Inflammatory macrophage treated with lipopolysaccharide for 1 hour (primary cell): ENCODE data around the gene PCDH1.
"Not testable (repeated sequence)": the region's sequence is repeated elsewhere in the genome, so short reads cannot be mapped to it uniquely, and the experiment has no call there.

Experiments
- DNase-seq, 2 donors: peaks; one replicate each; pipeline ENCODE4 v3.0.0-alpha.2; 2020 to 2022

The PCDH1 gene

DNA sequence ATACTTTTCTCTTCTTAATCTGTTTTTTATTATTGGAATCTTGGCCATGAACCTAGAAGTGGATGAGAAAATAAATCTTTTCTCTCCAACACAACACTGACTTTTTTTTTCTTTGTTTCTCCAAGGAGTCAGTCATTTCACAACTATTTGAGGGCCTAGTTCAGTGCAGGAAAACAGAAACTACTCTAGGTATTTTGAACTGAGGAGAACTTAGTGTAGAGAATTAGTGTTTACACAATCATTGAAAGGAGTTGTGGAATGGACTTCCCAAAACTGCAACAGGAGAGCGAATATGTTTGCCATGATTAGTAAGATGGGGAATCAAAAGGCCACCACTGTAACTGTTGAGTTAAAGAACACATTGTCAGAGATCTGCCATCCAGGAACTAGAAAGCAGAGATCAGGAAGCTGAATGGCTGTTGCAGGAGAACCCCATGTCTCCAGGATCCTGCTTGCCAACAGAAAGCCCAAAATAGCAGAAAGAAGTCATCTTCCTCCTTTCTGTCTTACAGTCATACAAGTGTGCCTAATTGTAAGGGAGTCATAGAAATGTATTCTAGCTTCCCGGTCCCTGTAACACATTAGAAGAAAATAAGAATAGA, 20.3 kb upstream of the PCDH1 start:
- peak; percentile 36 to 60 for DNase-seq

- no peak for DNase-seq
These were observed 19.2 kb upstream of the PCDH1 start for GRCh38 chr5:141897425-141897824.

- not testable (repeated sequence) for DNase-seq
These were observed 12.2 kb upstream of the PCDH1 start for GRCh38 chr5:141890429-141890828.

DNA sequence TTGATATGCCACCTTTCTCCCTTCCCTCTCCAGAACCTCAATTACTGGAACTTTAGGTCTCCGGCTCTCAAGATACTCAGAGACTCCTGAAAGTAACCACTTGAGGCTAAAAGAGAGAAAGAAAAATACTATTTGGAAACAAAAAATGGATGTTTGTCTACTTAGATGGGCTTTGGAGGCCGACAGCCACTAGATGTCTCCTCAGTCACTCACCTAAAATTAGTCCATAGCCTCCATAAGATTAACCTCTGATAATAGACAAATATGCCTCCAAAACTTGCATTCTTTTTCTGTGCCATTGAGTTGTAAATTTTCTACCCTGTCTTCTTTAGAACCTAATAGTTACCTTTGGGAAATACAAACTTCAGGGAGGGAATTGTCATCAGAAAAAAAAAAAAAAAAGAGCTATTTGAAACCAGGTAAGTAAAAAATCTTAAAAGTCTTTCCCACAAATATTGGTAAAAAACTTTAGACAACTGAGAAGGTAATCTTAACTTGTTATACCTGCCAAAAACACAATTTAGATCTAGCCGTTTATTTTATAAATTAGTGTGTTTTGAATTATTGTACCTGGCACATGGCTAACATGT, 11.2 kb upstream of the PCDH1 start:
- DNase-seq: peak in 1 of 2 donors; percentile 17

GRCh38 chr5:141883892-141884318, 5.7 kb upstream of the PCDH1 start:
- DNase-seq: no peak

DNA sequence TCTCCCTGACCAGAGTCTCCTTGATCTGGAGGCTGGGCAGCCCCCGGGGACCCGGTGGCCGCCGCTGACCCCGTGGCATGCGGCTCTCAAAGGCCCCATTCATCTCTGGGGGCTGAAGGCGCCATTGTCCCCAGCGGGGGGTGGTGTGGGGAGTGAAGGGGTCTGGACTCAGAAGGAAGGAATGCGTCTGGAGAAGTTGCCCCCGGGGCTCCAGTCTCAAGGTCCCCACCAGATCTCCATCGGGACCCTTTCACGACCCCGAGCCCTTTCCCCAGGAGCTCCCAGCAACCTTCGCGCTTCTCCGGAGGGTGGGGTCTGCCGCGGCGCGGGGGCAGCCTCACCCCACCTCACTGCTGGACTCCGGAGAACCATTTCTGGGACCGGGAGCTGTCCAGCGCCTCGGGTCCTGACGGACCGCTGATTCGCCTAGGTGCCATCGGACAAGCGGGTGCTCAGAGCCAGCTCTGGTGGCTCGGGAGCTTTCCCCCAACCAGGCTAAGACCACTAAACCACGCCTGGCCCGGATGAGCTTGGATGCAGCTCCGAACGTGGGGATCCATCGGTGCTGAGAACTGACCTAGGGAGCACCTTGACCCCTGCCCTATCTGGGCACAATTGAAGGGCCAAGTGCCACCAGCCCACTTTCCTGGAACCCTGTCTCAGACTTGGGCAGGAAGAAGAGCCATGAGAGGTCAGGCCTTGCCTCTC, 5.1 kb upstream of the PCDH1 start:
- peak in 1 of 2 donors; percentile 20 for DNase-seq

- no peak for DNase-seq
These were observed 4.5 kb upstream of the PCDH1 start for GRCh38 chr5:141882594-141883183.

GRCh38 chr5:141881886-141882285, 3.7 kb upstream of the PCDH1 start:
- no peak for DNase-seq

GRCh38 chr5:141880961-141881801, 3.0 kb upstream of the PCDH1 start:
- DNase-seq: no peak

DNA sequence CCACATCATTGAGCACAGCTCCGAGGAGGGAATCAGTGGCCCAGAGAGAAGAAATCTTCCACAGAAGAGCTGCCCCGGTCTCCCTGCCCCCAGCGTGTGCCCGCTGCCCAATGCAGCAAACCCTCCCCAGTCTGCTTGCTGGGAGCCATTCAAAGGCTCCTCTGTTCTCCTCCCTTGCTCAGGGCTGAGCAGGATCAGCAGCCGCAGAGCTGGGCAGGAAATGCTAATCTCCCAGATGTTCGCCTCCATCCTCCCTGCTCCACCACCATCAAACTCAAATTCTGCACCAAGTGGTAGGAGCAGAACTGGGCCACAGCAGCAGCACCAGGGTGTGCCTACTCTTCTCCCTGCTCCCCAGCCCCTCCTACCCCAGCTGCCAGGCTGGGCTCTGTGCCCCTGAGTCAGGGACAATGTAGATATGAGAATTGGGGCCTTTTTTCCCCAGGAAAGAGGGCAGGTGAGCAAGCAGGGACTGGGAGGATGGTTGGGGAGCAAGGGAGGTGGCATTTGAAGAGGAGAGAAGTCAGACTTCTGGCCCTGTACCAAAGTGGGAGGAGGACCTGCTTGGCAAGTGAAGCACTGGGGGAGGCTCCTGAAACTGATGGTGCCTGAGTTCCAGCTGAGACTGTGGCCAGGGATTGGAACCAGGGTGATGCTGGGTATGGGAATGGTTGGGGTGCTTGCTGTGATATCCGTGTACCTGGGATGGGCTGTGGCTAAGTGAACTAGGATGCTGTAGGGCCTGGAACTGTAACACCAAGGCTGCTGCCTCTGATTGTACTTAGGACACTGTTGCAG, 1.9 kb upstream of the PCDH1 start:
- DNase-seq: no peak

- no peak for DNase-seq
These were observed 1.2 kb upstream of the PCDH1 start for GRCh38 chr5:141879426-141879759.

DNA sequence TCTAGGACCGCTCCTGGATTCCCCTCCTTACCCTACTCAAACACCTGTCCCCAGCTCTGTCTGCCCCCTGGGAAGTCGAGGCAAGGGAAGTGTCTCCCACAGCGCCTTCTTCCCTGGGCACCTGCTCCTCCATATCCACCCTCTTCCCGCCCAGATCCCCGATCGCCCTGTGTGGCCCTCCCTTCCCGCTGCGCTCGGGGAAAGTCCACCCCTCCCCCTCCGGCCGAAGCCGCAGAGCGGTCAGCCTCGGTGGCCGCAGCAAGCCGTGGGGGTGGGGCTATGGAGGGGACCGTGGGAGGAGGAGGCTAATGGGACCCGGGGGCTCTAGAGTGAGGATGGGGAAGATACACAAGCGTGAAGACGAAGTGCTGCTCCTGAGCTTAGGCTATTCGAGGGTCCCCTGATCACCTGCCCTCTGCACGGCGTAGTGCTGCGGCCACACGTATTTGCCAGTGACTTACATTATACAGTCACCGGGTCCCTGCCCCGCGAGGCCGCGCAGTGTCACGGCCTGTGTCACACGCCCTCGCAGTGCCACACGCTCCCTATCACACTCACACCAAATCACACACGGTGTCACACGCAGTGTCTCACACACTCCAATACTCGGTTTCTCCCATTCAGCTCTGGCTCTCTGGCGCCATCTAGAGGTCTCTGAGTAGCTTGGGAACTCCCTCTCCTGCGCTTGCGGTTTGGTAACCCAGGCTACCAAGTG, 658 bp upstream of the PCDH1 start:
- DNase-seq: peak; percentile 80 to 97

GRCh38 chr5:141877356-141878185, 639 bp downstream of the PCDH1 start:
- DNase-seq: no peak

DNA sequence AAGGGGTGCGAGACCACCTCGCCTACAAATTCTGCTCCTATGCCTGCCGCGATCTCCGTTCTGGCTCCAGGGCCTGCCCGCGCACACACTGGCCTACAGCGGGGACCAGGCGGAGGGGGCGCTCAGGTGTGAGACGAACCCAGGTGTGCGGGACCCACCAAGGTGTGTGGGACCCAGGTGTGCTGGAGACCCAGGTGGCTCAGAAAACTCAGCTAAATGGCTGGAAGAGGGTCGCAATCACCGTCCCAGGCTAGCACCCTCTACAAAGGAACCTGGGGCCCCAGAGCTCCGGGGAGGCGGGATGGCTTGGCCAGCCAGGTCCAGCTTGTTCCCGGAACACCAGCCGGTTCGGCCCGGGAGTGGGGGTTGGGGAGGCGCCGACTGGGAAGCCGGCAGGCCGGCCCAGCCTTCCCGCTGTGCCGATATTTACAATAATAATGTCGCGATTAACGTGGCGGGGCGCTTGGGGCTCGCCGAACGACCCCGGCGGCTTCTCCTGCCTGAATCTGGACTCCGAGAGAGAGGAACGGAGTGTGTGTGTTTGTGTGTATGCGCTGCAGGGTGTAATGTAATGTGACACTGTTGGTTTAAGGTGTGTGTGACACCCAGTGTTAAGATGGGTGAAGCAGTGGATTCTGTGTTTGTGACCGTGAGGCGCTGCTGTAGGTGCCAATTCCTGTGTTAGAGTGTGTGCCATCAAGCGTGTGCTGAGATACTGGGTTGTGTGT, 1.4 kb downstream of the PCDH1 start:
- no peak for DNase-seq

- DNase-seq: no peak
These were observed 2.2 kb downstream of the PCDH1 start for GRCh38 chr5:141875795-141876627.

DNA sequence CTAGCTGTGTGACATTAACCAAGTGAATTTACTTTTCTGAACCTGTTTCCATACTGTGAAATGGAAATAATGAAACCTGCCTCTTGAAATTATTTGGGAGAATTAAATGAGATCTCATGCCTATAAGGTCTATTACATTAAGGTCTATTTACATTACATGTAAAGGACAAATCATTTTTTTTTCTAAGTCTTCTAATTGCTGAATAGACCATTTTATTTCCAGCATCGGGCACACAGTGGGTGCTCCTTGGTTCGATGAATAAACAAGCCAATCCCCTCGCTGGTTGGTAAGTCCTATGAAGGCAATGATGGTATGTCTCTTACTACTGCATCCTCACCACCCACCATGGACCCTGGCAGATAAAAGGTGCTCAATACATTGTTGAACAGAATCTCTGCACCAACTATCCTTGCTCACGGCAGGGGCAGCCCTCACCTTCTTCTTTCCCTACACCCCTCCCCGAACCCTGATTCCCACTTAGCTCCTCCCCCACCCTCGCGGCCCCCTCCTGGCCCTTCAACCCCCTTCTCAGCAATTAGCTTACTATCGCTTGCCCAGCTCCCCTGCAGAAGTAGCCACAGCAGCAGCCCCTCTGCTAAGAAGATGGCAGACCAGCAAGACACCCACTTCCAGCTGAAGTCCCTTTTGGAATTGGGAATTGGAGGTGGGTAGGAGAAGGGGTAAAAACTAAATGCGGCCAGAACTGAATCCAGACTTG, 3.0 kb downstream of the PCDH1 start:
- DNase-seq: no peak

DNA sequence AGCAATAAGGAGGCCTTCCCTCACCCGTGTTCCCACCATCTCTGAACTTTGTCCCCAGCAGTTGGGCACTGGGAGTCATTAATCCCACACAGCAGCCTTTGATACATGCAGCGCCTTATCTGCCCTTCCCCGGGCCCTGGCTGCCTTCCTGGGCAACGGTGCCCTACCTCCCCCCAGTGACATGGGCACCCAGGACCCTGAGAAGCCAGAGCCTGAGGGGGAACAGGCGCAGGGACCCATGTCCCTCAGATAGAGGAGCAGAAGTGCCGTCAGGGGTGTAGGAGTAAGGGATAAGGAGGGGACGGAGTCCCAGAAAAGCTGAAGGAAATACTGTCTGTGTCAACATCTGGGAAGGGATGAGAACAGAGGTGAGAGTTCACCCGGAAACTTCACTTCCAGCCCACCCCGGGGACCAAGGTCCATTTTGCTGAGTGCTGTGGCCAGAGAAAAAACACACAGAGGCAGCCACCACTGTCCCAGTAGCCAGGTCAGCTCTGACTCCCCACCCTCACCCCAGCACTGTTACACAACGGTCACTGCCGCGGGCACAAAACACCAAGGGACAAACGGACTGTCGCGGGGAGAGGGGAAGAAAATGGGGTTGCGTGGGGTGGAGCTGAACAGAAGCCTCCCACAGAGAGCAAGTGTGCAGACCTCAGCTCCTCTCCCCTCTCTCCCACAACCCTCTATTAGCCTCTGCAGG, 3.8 kb downstream of the PCDH1 start:
- DNase-seq: no peak

DNA sequence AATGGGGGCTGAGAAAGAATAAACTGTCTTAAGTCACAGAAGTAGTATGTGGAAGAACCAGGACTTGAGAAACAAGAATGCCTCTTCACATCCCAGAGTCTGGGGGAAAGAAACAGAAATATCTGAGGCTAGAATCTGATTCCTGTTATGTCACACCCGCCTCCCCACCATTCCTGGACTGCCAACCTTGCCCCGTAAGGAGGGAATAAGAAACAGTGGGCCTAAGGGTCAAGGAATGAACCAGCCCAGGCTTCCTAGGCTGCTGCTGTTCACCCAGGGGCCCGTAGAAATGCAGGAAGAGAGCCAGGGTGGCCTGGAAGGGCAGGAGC, 4.3 kb downstream of the PCDH1 start:
- DNase-seq: no peak
